Measurements from ENCODE around the gene SELENBP1. TPM values are rescaled to one million over a fixed set of nuclear protein-coding genes. Genes with fewer than 3 reads are reported as not detected.

Gene SELENBP1
- polyA plus RNA-seq, 3 donors: 45.9 to 56.2 (median 47.0) TPM

GRCh38 chr1:151346082-151346768, 26.3 kb downstream of the SELENBP1 start:
- no peak for DNase-seq (ENCODE audit: low read depth in 3 of 3, low spot score in 2 of 3)

- DNase-seq (ENCODE audit: low read depth in 3 of 3, low spot score in 2 of 3): no peak
Measured at GRCh38 chr1:151344291-151344690, 28.2 kb downstream of the SELENBP1 start.

GRCh38 chr1:151343587-151343986, 28.9 kb downstream of the SELENBP1 start:
- DNase-seq (ENCODE audit: low read depth in 3 of 3, low spot score in 2 of 3): no peak

- no peak for DNase-seq (ENCODE audit: low read depth in 3 of 3, low spot score in 2 of 3)
Measured at GRCh38 chr1:151342569-151342968, 29.9 kb downstream of the SELENBP1 start.

- DNase-seq (ENCODE audit: low read depth in 3 of 3, low spot score in 2 of 3): no peak
Measured at GRCh38 chr1:151342021-151342420, 30.5 kb downstream of the SELENBP1 start.

DNA sequence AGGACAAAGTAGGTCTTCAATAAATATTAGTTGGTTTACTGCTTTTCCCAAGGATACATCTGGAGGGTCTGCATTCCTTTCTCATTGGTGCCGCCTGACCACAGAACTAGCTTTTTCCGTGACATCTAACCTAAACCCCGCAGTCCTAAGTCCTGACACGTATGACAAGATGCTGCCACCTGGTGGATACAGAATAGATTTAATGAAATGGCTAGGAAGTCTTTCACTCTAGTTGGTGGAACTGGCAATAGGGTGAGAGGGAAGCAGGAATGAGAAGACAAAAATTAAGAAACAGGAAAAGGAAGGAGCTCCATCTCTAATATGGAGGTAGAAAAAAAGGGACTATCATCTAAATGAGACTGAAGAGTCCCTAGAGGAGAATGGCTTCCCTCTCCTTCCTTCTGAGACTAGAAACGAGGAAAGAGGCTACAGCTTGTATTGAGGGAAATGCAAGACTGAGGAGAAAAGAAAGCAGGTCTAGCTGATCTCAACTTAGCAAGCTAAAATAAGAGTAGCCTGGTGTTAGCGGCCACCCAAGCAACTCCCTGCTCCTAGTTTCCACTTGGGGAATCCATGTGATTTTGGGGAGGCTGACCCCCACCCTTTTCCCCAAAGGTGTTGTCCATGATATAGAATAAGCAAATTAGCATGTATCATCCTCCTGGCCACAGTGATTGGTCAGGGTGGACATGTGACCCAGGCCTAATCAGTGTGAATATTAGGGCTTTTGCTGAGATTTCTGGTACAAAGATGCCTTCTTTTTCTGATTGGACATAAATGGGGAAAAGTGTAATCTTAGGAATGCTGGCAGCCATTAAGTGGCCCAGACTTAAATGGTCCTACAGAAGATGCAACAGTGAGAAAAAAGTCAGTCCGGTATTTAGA, 31.4 kb downstream of the SELENBP1 start:
- DNase-seq (ENCODE audit: low read depth in 3 of 3, low spot score in 2 of 3): no peak

GRCh38 chr1:151336556-151336955, 35.9 kb downstream of the SELENBP1 start:
- no peak for DNase-seq (ENCODE audit: low read depth in 3 of 3, low spot score in 2 of 3)

- DNase-seq (ENCODE audit: low read depth in 3 of 3, low spot score in 2 of 3): no peak
Measured at GRCh38 chr1:151334822-151335221, 37.7 kb downstream of the SELENBP1 start.

DNA sequence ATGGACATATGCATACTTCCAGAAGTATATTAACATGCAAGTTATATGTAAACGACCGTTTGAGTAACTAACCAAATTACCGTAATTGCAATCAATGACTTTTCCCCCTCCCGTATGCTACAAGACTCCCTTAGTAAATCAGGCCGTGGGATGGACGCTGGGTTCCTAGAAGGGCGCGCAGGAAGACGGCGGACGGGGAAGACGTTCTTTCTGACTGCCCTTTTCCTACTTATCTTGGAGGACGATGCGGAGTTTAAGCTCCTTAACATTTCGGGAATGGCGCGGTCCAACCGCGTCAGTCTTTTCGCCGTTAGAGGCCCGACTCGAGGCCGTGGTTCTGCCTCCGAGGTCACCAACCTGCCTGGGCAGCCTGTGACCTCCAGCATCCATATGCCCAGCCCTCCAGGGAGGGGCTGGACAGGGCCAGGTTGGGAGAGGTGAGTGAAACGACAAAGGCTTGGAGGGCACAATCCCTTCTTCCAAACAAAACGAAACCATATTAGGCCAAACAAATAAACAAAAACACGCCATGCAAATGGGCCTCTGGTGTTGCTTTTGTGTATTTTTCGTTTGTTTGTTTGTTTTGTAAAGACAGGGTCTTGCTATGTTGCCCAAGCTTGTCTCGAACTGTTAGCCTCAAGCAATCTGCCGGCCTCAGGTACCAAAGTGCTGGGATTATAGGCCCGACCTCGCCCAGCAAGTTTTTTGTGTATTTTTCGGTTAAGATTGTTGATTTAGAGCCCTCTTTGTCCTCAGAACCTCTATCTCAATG, 44.4 kb downstream of the SELENBP1 start:
- DNase-seq (ENCODE audit: low read depth in 3 of 3, low spot score in 2 of 3): no peak

GRCh38 chr1:151327223-151327902, 45.1 kb downstream of the SELENBP1 start, which contains the start of gene PI4KB:
Gene PI4KB, minus strand, starts transcription at chr1:151327416. Its CDS starts 10,935 bp downstream, at chr1:151316481.
- peak; percentile 98 to 99 (median 98) for DNase-seq (ENCODE audit: low read depth in 3 of 3, low spot score in 2 of 3)

- DNase-seq (ENCODE audit: low read depth in 3 of 3, low spot score in 2 of 3): no peak
Measured at GRCh38 chr1:151326619-151327222, 45.8 kb downstream of the SELENBP1 start.

DNA sequence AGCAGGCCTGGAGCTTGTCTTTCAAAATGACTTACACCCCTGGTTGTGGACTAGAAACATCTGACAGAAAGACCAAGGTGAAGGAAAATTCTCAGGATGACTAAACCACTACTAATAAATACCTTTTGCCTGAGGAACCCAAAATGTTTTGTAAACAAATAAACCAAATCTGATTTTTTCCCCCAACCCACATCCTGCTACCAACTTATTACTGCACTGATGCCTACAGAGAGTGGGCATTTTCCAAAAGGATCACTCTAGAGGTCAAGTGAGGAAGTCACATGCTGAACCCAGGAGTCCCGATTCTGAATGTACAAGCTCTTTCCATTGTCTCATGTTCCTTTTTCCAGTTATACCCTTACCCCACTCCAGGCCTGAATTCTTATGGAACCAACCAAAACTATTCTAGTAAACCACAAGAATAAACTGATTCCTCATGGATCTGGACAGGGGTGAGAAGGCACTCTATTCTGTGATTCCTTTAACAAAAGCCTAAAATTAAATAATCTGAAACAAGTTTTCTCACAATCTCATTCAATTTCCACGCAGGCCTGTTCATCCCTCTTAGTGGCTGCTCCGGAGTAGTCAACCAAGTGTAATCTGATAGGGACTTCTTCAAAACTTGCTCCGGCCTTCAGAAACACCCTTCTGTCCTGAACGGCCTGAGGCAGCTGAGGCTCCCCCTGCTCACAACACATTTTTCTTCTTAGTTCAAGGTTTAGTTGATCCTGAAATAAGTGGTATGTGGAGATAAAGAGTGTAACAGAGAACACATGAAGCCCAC, 46.7 kb downstream of the SELENBP1 start:
- DNase-seq (ENCODE audit: low read depth in 3 of 3, low spot score in 2 of 3): no peak

DNA sequence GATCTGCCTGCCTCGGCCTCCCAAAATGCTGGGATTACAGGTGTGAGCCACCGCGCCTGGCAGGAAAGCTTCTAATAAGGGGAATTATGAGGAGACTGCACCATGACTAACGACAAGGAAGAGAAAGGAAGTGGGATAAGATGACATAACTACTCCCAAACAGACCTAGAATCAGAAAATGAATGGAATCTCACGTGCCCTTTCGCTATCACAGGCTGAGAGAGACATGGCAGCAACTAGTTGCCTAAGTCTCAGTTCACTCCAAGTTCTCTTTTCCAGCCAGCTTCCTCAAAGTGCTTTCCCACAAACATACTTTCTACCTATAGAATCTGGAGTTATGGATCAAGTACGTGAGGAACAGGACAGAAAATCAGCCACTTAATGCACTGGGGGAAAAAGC, 47.3 kb downstream of the SELENBP1 start:
- no peak for DNase-seq (ENCODE audit: low read depth in 3 of 3, low spot score in 2 of 3)

- DNase-seq (ENCODE audit: low read depth in 3 of 3, low spot score in 2 of 3): no peak
Measured at GRCh38 chr1:151324390-151324930, 48.0 kb downstream of the SELENBP1 start.

DNA sequence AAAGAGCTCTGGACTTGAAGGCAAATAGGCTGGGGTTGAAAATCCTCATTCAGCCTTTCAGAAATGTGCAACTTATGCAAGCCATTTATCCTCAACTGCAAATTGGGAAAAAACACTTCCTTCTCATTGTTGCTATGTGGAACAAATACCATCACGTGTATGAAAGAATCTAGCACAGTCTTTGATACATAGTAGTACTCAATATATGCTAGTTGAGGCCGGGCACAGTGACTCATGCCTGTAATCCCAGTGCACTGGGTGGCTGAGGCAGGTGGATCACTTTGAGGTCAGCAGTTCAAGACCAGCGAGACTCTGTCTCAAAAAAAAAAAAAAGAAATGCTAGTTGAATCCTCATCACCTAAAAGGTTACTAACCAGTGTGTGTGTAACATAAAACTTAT, 53.5 kb downstream of the SELENBP1 start:
- no peak for DNase-seq (ENCODE audit: low read depth in 3 of 3, low spot score in 2 of 3)

- no peak for DNase-seq (ENCODE audit: low read depth in 3 of 3, low spot score in 2 of 3)
Measured at GRCh38 chr1:151315565-151316235, 56.8 kb downstream of the SELENBP1 start.
